SH-SY5Y (cell line): ENCODE results near the gene TNNC1.

ENCODE experiments used
- GATA2 ChIP-seq: IDR thresholded peaks from 2 replicates; pipeline ENCODE4 v1.6.1; 2011; ENCODE audit warnings: mild to moderate bottlenecking, low read depth, low read length
- GATA3 ChIP-seq: IDR thresholded peaks from 2 replicates; pipeline ENCODE4 v1.6.1; 2011; ENCODE audit warnings: low read depth, mild to moderate bottlenecking, low read length, moderate library complexity

The TNNC1 gene

GRCh38 chr3:52490035-52490938, 36.4 kb upstream of the TNNC1 start:
- TF ChIP-seq GATA2 (no peak), GATA3 (no peak)

- TF ChIP-seq GATA2: no peak
- TF ChIP-seq GATA3: no peak
Observed at GRCh38 chr3:52489453-52489852, 35.6 kb upstream of the TNNC1 start.

- TF ChIP-seq GATA2: no peak
- no peak for TF ChIP-seq GATA3
Observed at GRCh38 chr3:52488746-52489145, 34.9 kb upstream of the TNNC1 start.

- no peak for TF ChIP-seq GATA2
- TF ChIP-seq GATA3: no peak
Observed at GRCh38 chr3:52487788-52488691, 34.2 kb upstream of the TNNC1 start.

GRCh38 chr3:52487050-52487787, 33.4 kb upstream of the TNNC1 start:
- TF ChIP-seq GATA2 (no peak), GATA3 (no peak)

- TF ChIP-seq GATA2 (no peak), GATA3 (no peak)
Observed at GRCh38 chr3:52484680-52485461, 31.0 kb upstream of the TNNC1 start.

GRCh38 chr3:52483577-52484381, 29.9 kb upstream of the TNNC1 start:
- TF ChIP-seq GATA3 (no peak), GATA2 (no peak)

GRCh38 chr3:52483081-52483480, 29.2 kb upstream of the TNNC1 start:
- TF ChIP-seq GATA2 (no peak), GATA3 (no peak)

- TF ChIP-seq GATA3: no peak
- no peak for TF ChIP-seq GATA2
Observed at GRCh38 chr3:52481819-52482521, 28.1 kb upstream of the TNNC1 start.

- TF ChIP-seq GATA3 (no peak), GATA2 (no peak)
Observed at GRCh38 chr3:52480768-52481715, 27.2 kb upstream of the TNNC1 start.
